KMS-11 (cell line): ENCODE measurements around the gene CRYBG3.

Experiments
- H2AFZ ChIP-seq: fragments of 200-600 bp; sonication (generic); 2 replicates; pipeline ENCODE4 v1.6.1; 2016; ENCODE audit warnings: antibody characterized with exemption, mixed run types, low read depth
- H3K27ac ChIP-seq: fragments of 200-600 bp; sonication (generic); 2 replicates; pipeline ENCODE4 v1.6.1; 2016; ENCODE audit warnings: mild to moderate bottlenecking, mixed run types
- H3K27me3 ChIP-seq: fragments of 200-600 bp; sonication (generic); 2 replicates; pipeline ENCODE4 v1.6.1; 2017; ENCODE audit warnings: mild to moderate bottlenecking, low read depth, mixed run types, moderate library complexity; ENCODE audit not compliant: insufficient read depth
- H3K36me3 ChIP-seq: fragments of 200-600 bp; sonication (generic); 2 replicates; pipeline ENCODE4 v1.6.1; 2017; ENCODE audit warnings: mild to moderate bottlenecking, mixed run types; ENCODE audit not compliant: insufficient read depth
- H3K4me1 ChIP-seq: fragments of 200-600 bp; sonication (generic); 2 replicates; pipeline ENCODE4 v1.6.1; 2016; ENCODE audit warnings: mild to moderate bottlenecking, low read depth, mixed run types; ENCODE audit not compliant: poor library complexity, severe bottlenecking
- H3K4me2 ChIP-seq: fragments of 200-600 bp; sonication (generic); 2 replicates; pipeline ENCODE4 v1.7.0; 2016; ENCODE audit warnings: mild to moderate bottlenecking, mixed run types
- H3K4me3 ChIP-seq: fragments of 200-600 bp; sonication (generic); IDR thresholded peaks from 2 replicates; pipeline ENCODE4 v1.6.1; 2017; ENCODE audit warnings: low read depth, low read length, mixed read lengths; ENCODE audit not compliant: insufficient read depth
- H3K79me2 ChIP-seq: fragments of 200-600 bp; sonication (generic); 2 replicates; pipeline ENCODE4 v1.6.1; 2016; ENCODE audit warnings: low read depth, mixed run types; ENCODE audit not compliant: insufficient read depth
- H3K9ac ChIP-seq: fragments of 200-600 bp; sonication (generic); 2 replicates; pipeline ENCODE4 v1.6.1; 2016; ENCODE audit warnings: mild to moderate bottlenecking, mixed run types
- H4K20me1 ChIP-seq: fragments of 200-600 bp; sonication (generic); 2 replicates; pipeline ENCODE4 v1.6.1; 2016; ENCODE audit warnings: mild to moderate bottlenecking, mixed run types; ENCODE audit not compliant: insufficient read depth
- TF ChIP-seq, protein P1 (sequence below): fragments of 200-600 bp; sonication (generic); conservative IDR thresholded peaks from 2 replicates; pipeline ENCODE4 v1.6.1; 2017; ENCODE audit warnings: low read depth, mild to moderate bottlenecking, antibody characterized with exemption, low read length, moderate library complexity, mixed read lengths

The CRYBG3 gene

GRCh38 chr3:97952872-97953271, 131.1 kb downstream of the CRYBG3 start:
- Histone ChIP-seq H2AFZ (no peak overlapping the region), H4K20me1 (no peaks in the 10 kb centered on the region), H3K4me1 (no peaks in the 10 kb centered on the region), H3K9ac (no peak overlapping the region), H3K79me2 (no peaks in the 10 kb centered on the region), H3K36me3 (peaks cover 8% of the 10 kb centered on the region; the same call in 1 of the 2 replicates), H3K4me2 (no peak overlapping the region), H3K4me3 (no peak overlapping the region), H3K27me3 (no peaks in the 10 kb centered on the region), H3K27ac (no peak overlapping the region)
- TF ChIP-seq, protein P1, sequence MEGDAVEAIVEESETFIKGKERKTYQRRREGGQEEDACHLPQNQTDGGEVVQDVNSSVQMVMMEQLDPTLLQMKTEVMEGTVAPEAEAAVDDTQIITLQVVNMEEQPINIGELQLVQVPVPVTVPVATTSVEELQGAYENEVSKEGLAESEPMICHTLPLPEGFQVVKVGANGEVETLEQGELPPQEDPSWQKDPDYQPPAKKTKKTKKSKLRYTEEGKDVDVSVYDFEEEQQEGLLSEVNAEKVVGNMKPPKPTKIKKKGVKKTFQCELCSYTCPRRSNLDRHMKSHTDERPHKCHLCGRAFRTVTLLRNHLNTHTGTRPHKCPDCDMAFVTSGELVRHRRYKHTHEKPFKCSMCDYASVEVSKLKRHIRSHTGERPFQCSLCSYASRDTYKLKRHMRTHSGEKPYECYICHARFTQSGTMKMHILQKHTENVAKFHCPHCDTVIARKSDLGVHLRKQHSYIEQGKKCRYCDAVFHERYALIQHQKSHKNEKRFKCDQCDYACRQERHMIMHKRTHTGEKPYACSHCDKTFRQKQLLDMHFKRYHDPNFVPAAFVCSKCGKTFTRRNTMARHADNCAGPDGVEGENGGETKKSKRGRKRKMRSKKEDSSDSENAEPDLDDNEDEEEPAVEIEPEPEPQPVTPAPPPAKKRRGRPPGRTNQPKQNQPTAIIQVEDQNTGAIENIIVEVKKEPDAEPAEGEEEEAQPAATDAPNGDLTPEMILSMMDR: no peak

DNA sequence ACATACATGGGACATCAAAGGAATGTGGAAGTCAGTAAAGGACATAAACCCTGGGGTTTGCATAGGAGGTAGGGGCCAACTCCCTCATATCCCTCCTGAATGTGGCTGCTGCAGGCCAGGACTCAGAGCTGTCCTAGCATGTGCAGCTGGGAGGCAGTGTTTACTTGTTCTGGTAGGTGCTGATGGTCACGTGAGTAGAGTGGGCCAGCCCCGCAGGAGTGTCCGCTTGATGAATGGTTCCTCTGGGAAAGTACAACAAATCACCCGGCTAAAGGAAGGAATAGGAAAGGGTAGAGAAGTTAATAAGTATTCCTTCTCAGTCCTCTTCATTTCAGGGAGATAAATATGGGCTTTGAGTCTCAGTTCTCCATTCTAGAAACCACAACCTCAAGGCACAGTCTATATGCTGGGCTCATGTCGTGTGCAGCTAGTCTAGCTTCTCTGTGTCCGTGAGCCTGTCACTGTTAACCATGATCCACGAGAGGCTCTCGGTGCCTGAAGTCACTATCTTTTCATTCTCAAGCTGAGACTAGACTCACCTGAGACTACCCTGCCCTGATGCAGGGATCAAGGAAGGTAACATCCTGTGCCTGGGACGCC, 132.5 kb downstream of the CRYBG3 start:
- Histone ChIP-seq H3K9ac (no peak overlapping the region), H3K4me2 (no peak overlapping the region), H3K27me3 (no peaks in the 10 kb centered on the region), H3K79me2 (no peaks in the 10 kb centered on the region), H3K36me3 (peaks cover 11% of the 10 kb centered on the region; the same call in 1 of the 2 replicates), H2AFZ (no peak overlapping the region), H4K20me1 (no peaks in the 10 kb centered on the region), H3K4me1 (no peaks in the 10 kb centered on the region), H3K4me3 (no peak overlapping the region), H3K27ac (no peak overlapping the region)
- TF ChIP-seq, protein P1: no peak

- Histone ChIP-seq H3K79me2 (peaks cover 8% of the 10 kb centered on the region; the same call in 1 of the 2 replicates), H2AFZ (no peak overlapping the region), H3K4me1 (no peaks in the 10 kb centered on the region), H3K9ac (no peak overlapping the region), H3K27ac (no peak overlapping the region), H3K4me3 (no peak overlapping the region), H3K27me3 (no peaks in the 10 kb centered on the region), H4K20me1 (no peaks in the 10 kb centered on the region), H3K36me3 (peaks cover 6% of the 10 kb centered on the region), H3K4me2 (no peak overlapping the region)
- TF ChIP-seq, protein P1: no peak
Observed at GRCh38 chr3:97956051-97956450, 134.2 kb downstream of the CRYBG3 start.

DNA sequence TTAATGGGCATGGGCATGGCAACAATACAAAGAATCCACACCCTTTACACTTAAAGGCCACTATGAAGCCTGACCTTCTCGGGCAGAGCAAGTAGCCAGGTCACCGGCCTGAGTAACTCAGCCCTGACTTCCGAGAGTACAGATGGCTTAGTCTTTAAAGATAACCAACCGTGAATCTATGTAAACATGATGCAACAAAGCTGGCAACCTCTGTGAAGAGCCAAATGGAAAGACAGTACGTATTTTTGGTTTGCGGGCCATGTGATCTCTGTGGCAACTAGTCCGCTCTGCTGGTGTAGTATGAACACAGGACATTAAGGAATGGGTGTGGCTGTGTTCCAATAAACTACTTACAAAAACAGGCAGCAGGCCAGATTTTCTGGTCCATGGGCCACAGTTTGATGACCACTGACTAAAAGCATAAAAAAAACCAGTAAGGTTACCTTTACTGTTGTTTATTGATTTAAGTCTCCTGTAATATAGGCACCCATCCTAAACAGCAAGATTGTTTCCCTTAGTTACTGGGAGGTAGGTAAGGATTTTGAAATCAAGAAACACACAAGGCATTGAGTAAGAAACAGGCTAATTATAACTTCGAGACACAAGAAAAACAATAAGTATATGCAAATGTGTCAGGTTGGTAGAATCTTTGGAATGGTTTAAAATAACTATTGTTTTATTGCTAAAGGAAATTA, 136.0 kb downstream of the CRYBG3 start:
- no peak overlapping the region for H3K27ac ChIP-seq

More for the DNA sequence above, 136.0 kb downstream of the CRYBG3 start:
- H4K20me1 ChIP-seq: no peaks in the 10 kb centered on the region
- no peaks in the 10 kb centered on the region for H3K4me1 ChIP-seq
- peaks cover 6% of the 10 kb centered on the region for H3K36me3 ChIP-seq
- no peak overlapping the region for H2AFZ ChIP-seq
- H3K9ac ChIP-seq: no peak overlapping the region
- H3K4me3 ChIP-seq: no peak overlapping the region
- no peak overlapping the region for H3K4me2 ChIP-seq
- H3K79me2 ChIP-seq: peaks cover 14% of the 10 kb centered on the region; the same call in 1 of the 2 replicates
- TF ChIP-seq, protein P1: no peak
- H3K27me3 ChIP-seq: no peaks in the 10 kb centered on the region
